CD4-positive, alpha-beta T cell treated with Interleukin-4 for 1 hour (primary cell): ENCODE results near the gene UBALD2.
A peak's percentile ranks its signal among the peaks of the same experiment; 100 is the strongest.

Source experiments
- DNase-seq, 2 donors: peaks; one replicate each; pipeline ENCODE4 v3.0.0-alpha.2; 2020 to 2022

Gene UBALD2

DNA sequence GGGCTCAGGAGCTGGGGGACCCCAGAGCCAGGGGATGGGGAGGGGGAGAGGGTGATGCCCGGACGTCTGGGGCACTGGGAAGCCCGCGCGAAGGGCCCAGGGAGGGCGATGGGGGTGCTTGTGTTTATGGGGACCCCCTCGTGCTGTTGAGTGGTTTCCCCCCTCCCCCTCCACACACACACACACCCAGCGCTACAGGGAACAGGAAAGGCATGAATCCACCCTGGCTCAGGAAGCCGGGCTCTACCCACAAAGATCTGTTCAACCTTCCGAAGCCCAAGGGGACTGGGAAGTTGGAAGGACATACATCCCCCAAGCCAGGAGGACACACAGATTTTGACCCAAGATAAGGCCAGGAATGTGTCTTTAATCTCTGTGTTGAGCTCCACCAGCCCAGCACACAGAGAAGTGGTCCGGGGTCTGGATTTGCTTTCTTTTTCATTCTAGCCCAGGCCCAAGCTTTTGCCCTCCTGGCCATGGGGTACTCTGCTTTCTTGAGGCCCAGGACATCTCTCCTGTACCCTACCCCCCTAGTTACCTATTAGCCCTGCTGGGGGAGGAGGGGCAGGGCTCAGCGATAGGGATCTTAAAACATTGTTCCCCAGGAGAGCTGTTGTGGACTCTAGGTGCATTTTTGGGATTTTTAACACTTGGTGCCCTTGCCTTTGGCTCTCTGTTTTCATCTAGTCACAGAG is 1.2 kb downstream of the UBALD2 start:
- DNase-seq, result peak; percentile 34 to 50

DNA sequence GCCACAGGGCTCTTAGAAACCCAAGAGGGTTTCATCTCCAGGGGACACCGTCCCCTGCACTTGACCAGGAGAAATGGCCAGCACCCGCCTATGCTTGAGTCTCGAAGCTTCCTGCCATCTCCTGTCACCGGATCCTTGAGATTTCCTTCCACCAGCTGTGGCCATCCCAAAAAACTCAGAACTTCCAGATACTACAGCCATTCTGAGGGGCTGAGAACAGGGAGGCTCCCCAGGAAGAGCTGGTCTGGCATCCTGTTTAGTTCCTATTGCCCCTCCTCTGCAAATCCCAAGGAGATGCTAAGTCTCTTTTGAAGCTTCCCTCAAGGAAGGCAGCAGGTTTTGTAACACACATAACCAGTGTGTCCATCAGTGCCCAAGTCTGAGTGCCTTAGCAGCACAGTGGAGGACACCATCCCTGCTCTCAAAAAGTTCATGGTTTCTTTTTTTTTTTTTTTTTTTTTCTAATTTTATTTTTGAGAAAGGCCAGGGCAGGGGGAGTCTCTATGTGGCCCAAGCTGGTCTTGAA is 2.0 kb downstream of the UBALD2 start:
- DNase-seq, result no peak

- DNase-seq, result peak in 1 of 2 donors; percentile 37
Observed at GRCh38 chr17:76267581-76268001, 2.4 kb downstream of the UBALD2 start.

- peak; percentile 80 to 85 for DNase-seq
Observed at GRCh38 chr17:76268015-76268749, 3.0 kb downstream of the UBALD2 start.

DNA sequence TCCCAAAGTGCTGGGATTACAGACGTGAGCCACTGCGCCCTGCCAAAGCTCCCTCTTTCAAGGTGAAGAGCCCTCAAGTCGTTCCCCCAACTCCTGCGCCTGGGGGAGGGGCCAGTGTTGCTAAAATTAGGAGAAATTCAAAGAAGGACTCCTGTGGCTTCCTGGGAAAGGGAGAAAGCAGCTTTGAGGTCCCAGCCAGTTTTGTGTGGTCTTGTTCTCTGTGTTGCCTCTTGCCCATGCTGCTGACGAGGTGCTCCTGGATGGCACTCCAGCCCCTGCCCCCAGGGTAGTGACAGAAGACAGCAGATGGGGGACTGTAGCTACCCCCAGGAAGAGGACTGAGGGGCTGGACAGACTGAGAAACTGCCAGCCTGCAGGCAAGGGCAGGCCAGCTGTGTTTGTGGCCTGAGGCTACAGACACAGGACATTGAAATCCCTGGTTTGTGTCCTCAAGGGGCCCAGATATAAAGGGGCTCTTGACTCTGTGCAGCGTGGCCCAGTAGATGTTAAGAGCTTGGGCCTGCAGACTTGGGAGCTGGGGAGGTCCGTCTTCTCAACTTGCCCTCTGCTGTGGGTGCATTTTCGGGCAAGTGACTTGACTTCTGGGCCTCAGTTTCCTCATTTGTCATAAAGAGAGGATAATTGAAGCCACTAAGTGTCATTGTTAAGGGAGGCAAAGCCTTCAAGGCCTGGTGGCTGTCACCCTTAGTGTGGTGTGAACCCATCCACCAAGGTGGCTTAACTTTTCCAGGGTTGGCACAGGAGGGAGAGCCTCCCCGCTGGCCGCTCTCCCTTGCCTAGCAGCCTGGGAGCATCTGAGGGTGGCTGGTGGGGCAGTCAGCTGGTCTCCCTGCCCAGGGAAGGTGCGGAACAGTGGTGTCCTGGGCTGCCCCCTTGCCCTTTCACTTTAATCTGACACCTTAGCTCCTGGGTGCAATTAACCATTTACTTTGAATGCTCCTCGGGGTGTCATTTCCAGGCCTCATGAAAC is 4.1 kb downstream of the UBALD2 start:
- DNase-seq, result no peak

- DNase-seq, result peak in 1 of 2 donors; percentile 22
Observed at GRCh38 chr17:76270127-76270592, 5.0 kb downstream of the UBALD2 start.

DNA sequence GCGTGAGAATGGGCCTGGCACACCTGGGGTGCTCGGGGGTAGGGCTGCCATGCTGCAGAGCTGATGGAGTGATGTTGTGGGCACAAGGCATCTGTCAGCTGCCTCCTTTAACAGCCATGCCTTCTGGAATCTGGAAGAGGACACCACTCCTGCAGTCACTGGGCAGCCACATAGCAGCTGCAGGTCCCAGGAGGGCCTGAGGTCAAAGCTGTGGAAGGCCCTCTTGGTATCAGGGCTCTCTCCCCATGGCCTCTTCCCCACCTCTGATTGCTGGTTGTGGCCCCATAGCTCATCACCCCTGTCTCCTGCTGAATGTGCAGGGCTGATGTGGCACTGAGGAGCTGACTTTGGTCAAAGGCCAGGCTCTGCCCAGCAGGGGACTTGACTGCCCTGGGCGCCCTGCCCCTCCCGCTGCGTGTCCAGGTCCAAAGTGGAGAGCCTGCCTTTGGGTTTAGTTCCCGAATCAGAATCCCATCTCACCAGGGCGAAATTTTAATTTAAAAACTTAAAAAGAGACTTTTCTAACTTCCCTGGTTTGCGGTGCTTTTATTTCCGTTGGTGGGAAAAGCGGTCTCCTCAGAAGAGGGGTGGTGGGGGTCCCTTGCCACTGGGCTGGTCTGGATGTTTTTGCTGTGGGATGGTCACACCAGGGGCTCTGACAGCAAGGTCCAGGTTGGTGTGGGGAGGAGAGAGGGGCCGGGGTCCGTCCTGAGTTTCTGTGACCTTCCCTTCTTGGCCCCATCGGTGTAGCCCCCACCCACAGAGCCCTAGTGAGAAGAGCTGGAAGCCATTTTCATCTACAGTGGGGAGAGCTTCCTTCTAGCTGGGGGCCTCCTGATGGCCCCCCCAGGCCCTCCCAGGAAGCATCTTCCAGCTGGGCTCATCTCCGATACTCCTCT is 5.9 kb downstream of the UBALD2 start:
- DNase-seq, result no peak

GRCh38 chr17:76271669-76272540 is 6.8 kb downstream of the UBALD2 start:
- peak; percentile 83 to 90 for DNase-seq

DNA sequence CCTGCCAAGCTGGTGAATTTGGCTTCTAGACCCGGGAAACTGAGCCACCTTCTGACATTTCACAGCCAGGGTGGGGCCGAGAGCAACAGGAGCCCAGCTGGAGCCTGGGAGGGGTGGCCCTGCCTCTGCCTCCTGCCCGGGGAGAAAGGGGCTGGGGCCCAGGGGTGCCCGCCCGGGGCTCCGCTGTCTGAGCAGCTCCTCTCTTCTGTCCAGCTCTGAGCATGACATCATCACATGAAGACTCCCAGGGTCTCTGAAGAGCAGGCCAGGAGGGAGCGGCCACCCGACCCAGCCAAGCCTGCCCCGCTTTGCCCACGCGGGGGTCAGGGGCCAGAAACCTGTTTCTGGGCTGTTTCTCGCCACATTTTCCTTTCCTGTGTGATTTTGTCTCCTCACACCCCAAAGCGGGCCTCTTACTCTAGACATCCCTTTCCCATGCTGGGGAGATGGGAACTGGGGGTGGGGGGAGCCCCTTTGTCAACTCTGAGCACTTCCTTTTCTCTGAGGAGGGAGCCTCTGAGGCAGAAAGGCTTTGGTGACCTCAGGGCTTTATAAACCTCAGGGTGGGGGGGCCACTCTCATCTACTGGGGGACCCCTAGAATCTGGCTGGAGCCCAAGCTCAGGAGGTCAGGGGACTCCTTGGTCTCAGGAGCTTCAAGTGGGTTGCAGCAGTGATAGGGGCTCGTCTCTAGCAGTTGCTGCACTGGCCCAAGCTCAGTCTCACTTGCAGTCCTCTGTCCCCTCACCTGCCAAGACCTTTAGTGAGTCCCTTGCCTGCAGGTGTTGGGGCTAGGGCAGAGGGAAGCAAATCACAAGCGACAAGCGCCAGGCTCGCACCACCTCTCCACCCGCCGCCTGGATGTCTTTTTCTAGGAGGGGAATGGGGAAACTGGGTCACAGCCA is 7.6 kb downstream of the UBALD2 start:
- peak; percentile 51 to 53 for DNase-seq

DNA sequence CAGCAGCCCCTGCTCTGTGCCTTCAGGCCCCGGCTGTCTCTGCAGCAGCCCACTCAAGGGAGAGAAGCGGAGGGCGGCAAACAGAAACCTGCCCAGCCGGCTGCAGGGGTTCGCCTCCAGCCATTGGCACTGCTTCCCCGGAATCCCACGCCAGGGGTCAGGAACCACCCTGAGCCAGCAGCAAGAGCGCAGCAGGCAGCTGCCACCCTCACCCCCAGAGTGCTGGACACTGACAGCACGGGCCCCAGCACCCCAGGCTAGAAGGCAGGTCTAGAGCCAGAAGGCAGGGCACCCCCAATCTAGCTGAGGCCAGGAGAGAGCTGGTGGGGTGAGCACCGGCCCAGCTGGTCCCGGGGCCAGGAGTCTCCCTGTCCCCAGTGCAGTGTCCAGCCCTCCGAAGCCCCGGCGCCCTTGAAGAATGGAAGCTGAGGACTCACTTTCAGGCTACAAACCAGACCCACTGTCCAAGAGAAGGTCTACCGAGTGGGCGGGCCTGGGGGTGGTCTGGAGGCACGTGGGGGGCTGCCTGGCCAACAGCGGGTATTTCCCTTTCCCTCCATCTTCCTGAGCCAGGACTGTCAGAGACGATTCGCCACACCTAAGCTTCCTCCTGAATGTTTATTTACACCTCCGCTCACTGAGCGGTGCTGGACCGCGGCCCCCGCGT is 8.4 kb downstream of the UBALD2 start:
- no peak for DNase-seq

GRCh38 chr17:76274112-76274956 is 9.2 kb downstream of the UBALD2 start:
- no peak for DNase-seq

DNA sequence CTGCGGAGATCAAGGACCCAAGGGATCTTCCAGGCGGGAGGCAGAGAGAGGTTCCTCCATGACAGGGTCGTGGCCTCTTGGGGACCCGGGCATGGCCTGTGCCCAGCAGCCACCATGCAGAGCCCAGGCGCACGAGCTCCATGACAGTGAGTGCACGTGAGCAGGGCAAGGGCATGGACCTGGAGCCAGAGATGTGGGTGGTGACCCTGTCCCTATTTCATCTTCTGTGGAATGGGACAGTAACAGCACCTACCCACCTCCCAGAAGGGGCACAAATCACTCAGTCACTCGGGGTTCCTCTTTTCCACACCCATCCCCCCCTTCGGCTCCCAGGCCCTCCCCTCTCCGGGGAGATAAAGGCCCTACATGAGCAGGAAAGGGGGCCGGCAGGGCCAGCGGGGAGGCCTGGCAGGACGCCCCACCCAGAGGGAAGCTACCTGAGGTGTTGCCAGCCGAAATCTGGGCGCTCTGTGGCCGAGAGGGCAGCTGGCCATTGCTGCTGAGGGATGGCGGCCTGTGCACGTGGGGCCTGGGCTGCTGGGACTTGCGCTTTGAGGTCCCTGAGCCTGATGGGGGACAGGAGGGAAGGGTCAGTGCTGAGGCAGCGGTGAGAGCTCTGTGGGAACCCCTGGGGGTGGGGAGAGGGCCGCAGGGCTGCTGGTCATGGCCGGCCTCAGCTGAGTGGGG is 10.4 kb downstream of the UBALD2 start:
- no peak for DNase-seq

- no peak for DNase-seq
Observed at GRCh38 chr17:76276069-76276431, 10.9 kb downstream of the UBALD2 start.

- DNase-seq, result no peak
Observed at GRCh38 chr17:76276461-76277299, 11.5 kb downstream of the UBALD2 start.

- no peak for DNase-seq
Observed at GRCh38 chr17:76277300-76278267, 12.4 kb downstream of the UBALD2 start.
